Omental fat pad (tissue), 4 donors: Measurements from ENCODE around the gene KCTD17. TPM values are rescaled to one million over a fixed set of nuclear protein-coding genes. Genes with fewer than 3 reads are reported as not detected.

ENCODE experiments used
- ATAC-seq: fragments of 150-250 bp; one replicate; pipeline ENCODE4 v1.9.1; 2016; ENCODE audit warnings: mild to moderate bottlenecking, moderate library complexity; ENCODE audit not compliant: low FRiP score
- DNase-seq: peaks from one replicate; pipeline ENCODE4 v3.0.0-alpha.2; 2019; ENCODE audit warnings: low spot score
- CTCF ChIP-seq, 3 donors: fragments of 450-650 bp; IDR thresholded peaks; one replicate each; pipeline ENCODE4 v1.5.1; 2016 to 2017; ENCODE audit warnings: antibody characterized with exemption in 3 of 3, mild to moderate bottlenecking in 3 of 3, moderate library complexity in 2 of 3
- total RNA-seq, 4 donors: library from RNA; depleted of rRNA; stranded (reverse); fragments of >200 nt; gene quantifications; one replicate each; pipeline ENCODE4 v1.1.0, GENCODE V29; 2016

Gene KCTD17
- total RNA-seq, 4 donors from 2014 or later: 6.2 to 17.3 (median 8.3) TPM

GRCh38 chr22:37033605-37034430 lies 17.7 kb upstream of the KCTD17 start:
- ATAC-seq: no peak
- TF ChIP-seq CTCF (IDR thresholded peaks at IDR 0.05): no peak
- DNase-seq: no peak

- no peak for TF ChIP-seq CTCF (IDR thresholded peaks at IDR 0.05)
- no peak for DNase-seq
- ATAC-seq: no peak
Measured at GRCh38 chr22:37036655-37037377, 14.7 kb upstream of the KCTD17 start.

GRCh38 chr22:37037669-37038068 lies 13.9 kb upstream of the KCTD17 start:
- DNase-seq (no peak), ATAC-seq (no peak)
- TF ChIP-seq CTCF (IDR thresholded peaks at IDR 0.05): no peak

- no peak for ATAC-seq
- TF ChIP-seq CTCF (IDR thresholded peaks at IDR 0.05): no peak
Measured at GRCh38 chr22:37039466-37039865, 12.1 kb upstream of the KCTD17 start.

GRCh38 chr22:37043209-37043827 lies 8.2 kb upstream of the KCTD17 start:
- ATAC-seq: no peak

More at GRCh38 chr22:37039466-37039865, 12.1 kb upstream of the KCTD17 start:
- no peak for DNase-seq

More at GRCh38 chr22:37043209-37043827, 8.2 kb upstream of the KCTD17 start:
- TF ChIP-seq CTCF (IDR thresholded peaks at IDR 0.05): no peak
- no peak for DNase-seq
